Right lobe of liver (tissue), 4 donors: ENCODE results near the gene SMOC1.
"Not testable (repeated sequence)": the region's sequence is repeated elsewhere in the genome, so short reads cannot be mapped to it uniquely, and the experiment has no call there.

ENCODE experiments used
- POLR2A ChIP-seq: fragments of 450-650 bp; IDR thresholded peaks from one replicate; pipeline ENCODE4 v1.6.1; 2017; ENCODE audit warnings: antibody characterized with exemption, mild to moderate bottlenecking
- TF ChIP-seq, protein P1 (sequence below), 4 donors: fragments of 200-600 bp in 3 of 4; fragments of 450-650 bp in 1 of 4; IDR thresholded peaks; one replicate each; pipeline versions ENCODE4 v1.5.1 to v1.8.0; 2016 to 2022; ENCODE audit warnings: antibody characterized with exemption in 4 of 4, mild to moderate bottlenecking in 2 of 4
- donor health status: DM: no; HTN: no; CAD: no.
- donor health status: DM: no; HTN: no; CAD: no.
- donor health status: DM: no; HTN: yes; CAD: no.

DNA sequence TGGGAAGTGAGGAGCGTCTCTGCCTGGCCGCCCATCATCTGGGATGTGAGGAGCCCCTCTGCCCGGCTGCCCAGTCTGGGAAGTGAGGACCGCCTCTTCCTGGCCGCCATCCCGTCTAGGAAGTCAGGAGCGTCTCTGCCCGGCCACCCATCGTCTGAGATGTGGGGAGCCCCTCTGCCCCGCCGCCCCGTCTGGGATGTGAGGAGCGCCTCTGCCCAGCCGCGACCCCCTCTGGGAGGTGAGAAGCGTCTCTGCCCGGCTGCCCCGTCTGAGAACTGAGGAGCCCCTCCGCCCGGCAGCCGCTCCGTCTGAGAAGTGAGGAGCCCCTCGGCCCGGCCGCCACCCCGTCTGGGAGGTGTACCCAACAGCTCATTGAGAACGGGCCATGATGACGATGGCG lies 23.8 kb downstream of the SMOC1 start:
- TF ChIP-seq, protein P1, sequence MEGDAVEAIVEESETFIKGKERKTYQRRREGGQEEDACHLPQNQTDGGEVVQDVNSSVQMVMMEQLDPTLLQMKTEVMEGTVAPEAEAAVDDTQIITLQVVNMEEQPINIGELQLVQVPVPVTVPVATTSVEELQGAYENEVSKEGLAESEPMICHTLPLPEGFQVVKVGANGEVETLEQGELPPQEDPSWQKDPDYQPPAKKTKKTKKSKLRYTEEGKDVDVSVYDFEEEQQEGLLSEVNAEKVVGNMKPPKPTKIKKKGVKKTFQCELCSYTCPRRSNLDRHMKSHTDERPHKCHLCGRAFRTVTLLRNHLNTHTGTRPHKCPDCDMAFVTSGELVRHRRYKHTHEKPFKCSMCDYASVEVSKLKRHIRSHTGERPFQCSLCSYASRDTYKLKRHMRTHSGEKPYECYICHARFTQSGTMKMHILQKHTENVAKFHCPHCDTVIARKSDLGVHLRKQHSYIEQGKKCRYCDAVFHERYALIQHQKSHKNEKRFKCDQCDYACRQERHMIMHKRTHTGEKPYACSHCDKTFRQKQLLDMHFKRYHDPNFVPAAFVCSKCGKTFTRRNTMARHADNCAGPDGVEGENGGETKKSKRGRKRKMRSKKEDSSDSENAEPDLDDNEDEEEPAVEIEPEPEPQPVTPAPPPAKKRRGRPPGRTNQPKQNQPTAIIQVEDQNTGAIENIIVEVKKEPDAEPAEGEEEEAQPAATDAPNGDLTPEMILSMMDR (IDR thresholded peaks at IDR 0.05), result not testable (repeated sequence)
- TF ChIP-seq POLR2A, result not testable (repeated sequence)
